T-cell (primary cell): ENCODE results near the gene C7orf57. TPM values are rescaled to one million over a fixed set of nuclear protein-coding genes. Genes with fewer than 3 reads are reported as not detected.
A peak's percentile ranks its signal among the peaks of the same experiment; 100 is the strongest.

ENCODE experiments used
- ATAC-seq, 4 experiments: fragments of 200-7000 bp in 3 of 4; fragments of 150-1000 bp in 1 of 4; cut with Tn5 transposase; replicated peaks in 1 of 4; 1 replicate in 3 of 4; 2 replicates in 1 of 4; pipeline ENCODE4 v1.10.0; 2021; ENCODE audit warnings: moderate library complexity in 3 of 4, mild to moderate bottlenecking in 2 of 4, moderate number of reproducible peaks in 1 of 4
- CTCF ChIA-PET, 2 donors: fragments of 300-600 bp; sonication (Branson Sonifier 250); formaldehyde crosslinking; loops; one replicate each; lab custom pipeline; 2022; ENCODE audit warnings: antibody characterized with exemption in 2 of 2; lab: Charles Lee
- POLR2A ChIA-PET, 2 donors: fragments of 300-600 bp; sonication (Branson Sonifier 250); formaldehyde crosslinking; loops; one replicate each; lab custom pipeline; 2022; ENCODE audit warnings: antibody characterized with exemption in 2 of 2; lab: Charles Lee
- DNase-seq, 35 experiments: peaks; one replicate each; pipeline versions ENCODE4 v3.0.0 to v3.0.0-alpha.2; 2013 to 2023
- H3K27ac ChIP-seq: one replicate; pipeline ENCODE4 v1.5.1; 2013; ENCODE audit warnings: low read length
- H3K27me3 ChIP-seq, 2 experiments: replicated peaks in 1 of 2; 1 replicate in 1 of 2; 2 replicates in 1 of 2; pipeline versions ENCODE4 v1.6.1 to v1.7.0; 2013; ENCODE audit warnings: low read length in 1 of 2, mixed read lengths in 1 of 2; ENCODE audit not compliant: control insufficient read depth in 2 of 2, insufficient read depth in 2 of 2; ENCODE audit errors: extremely low read depth in 1 of 2
- H3K36me3 ChIP-seq, 2 donors: 1 replicate in 1 of 2; 2 replicates in 1 of 2; pipeline versions ENCODE4 v1.6.1 to v1.7.0; 2013; ENCODE audit warnings: low read length in 1 of 2; ENCODE audit not compliant: control insufficient read depth in 2 of 2, insufficient read depth in 1 of 2; ENCODE audit errors: extremely low read depth in 1 of 2
- H3K4me1 ChIP-seq, 2 experiments: 1 replicate in 1 of 2; 2 replicates in 1 of 2; pipeline versions ENCODE4 v1.6.1 to v1.7.0; 2013; ENCODE audit warnings: low read length in 2 of 2, mixed read lengths in 1 of 2; ENCODE audit not compliant: insufficient read depth in 2 of 2, control insufficient read depth in 1 of 2; ENCODE audit errors: extremely low read depth in 1 of 2
- H3K4me3 ChIP-seq, 2 donors: 1 replicate in 1 of 2; 2 replicates in 1 of 2; pipeline versions ENCODE4 v1.5.1 to v1.7.0; 2013; ENCODE audit warnings: mild to moderate bottlenecking in 2 of 2, low read length in 1 of 2, moderate library complexity in 1 of 2; ENCODE audit not compliant: control insufficient read depth in 1 of 2; ENCODE audit errors: extremely low read depth in 1 of 2
- H3K9me3 ChIP-seq: 2 replicates; pipeline ENCODE4 v1.7.0; 2013
- H3K27ac Mint-ChIP-seq, 2 donors: one replicate each; pipeline ENCODE4 v1.8.0; 2020 to 2021; ENCODE audit warnings: mild to moderate bottlenecking in 2 of 2, mixed read lengths in 2 of 2
- H3K27me3 Mint-ChIP-seq, 2 donors: one replicate each; pipeline ENCODE4 v1.8.0; 2021 to 2022; ENCODE audit warnings: mixed read lengths in 2 of 2
- H3K36me3 Mint-ChIP-seq: one replicate; pipeline ENCODE4 v1.8.0; 2021; ENCODE audit warnings: mixed read lengths
- H3K4me1 Mint-ChIP-seq, 3 donors: one replicate each; pipeline ENCODE4 v1.8.0; 2020 to 2022; ENCODE audit warnings: mixed read lengths in 3 of 3, mild to moderate bottlenecking in 1 of 3
- H3K4me3 Mint-ChIP-seq, 3 donors: one replicate each; pipeline ENCODE4 v1.8.0; 2020 to 2022; ENCODE audit warnings: mild to moderate bottlenecking in 3 of 3, mixed read lengths in 3 of 3, moderate library complexity in 3 of 3
- H3K9me3 Mint-ChIP-seq, 3 donors: one replicate each; pipeline ENCODE4 v1.8.0; 2020 to 2022; ENCODE audit warnings: mixed read lengths in 3 of 3
- WGBS: methylation state at CpG from one replicate; pipeline ENCODE4 v1.1.5; 2013; ENCODE audit warnings: missing lambda C conversion rate; ENCODE audit not compliant: insufficient coverage; 5-methylcytosine and 5-hydroxymethylcytosine counted together
- total RNA-seq, 35 experiments: library from RNA in 6 of 35; stranded (reverse) in 6 of 35; fragments of 120-200 nt in 1 of 35; gene quantifications; one replicate each; pipeline versions ENCODE4 v1.2.1 to v1.2.4 and lab custom pipeline; 2013 to 2026

Gene C7orf57
- total RNA-seq, 5 donors from 2014 or later (not counting 1 experiment from before 2014, with no cell fraction given): 0.18 to 2.0 (median 0.44) TPM

- no peak overlapping the region for H3K4me3 ChIP-seq
- no peak for ATAC-seq
- CTCF ChIA-PET: interaction anchor here (1.6 to 2.3 kb wide), 2 partner anchors 52 to 111 kb away, joined by 4 to 6 read pairs; no protein-coding TSS in a partner anchor
- H3K9me3 ChIP-seq: no peaks in the 10 kb centered on the region
- H3K27me3 Mint-ChIP-seq: no peaks in the 10 kb centered on the region
- peaks cover 69% of the 10 kb centered on the region for H3K36me3 Mint-ChIP-seq
- WGBS: 97% methylated on average over 4 of the region's 4 CpGs
- H3K27me3 ChIP-seq: no peaks in the 10 kb centered on the region
- peaks cover 42 to 54% (median 47%) of the 10 kb centered on the region in 3 donors for H3K4me1 Mint-ChIP-seq
- no peak overlapping the region for H3K4me3 Mint-ChIP-seq
- peaks cover 19 to 38% of the 10 kb centered on the region in 2 experiments for H3K4me1 ChIP-seq
- no peak for DNase-seq
- peak overlapping the region; percentile 5 for H3K27ac ChIP-seq
- peaks cover 19 to 79% of the 10 kb centered on the region in 2 donors for H3K36me3 ChIP-seq
- H3K27ac Mint-ChIP-seq: peak overlapping the region; percentile 68 to 76
- POLR2A ChIA-PET: interaction anchor here (0.5 to 0.6 kb wide), 2 partner anchors 111 to 132 kb away, joined by 3 read pairs; no protein-coding TSS in a partner anchor
- no peaks in the 10 kb centered on the region for H3K9me3 Mint-ChIP-seq
These were observed 67.2 kb downstream of the C7orf57 start for GRCh38 chr7:48102530-48102929.

- no peak for ATAC-seq
- H3K27me3 Mint-ChIP-seq: no peaks in the 10 kb centered on the region
- H3K9me3 Mint-ChIP-seq: no peaks in the 10 kb centered on the region
- WGBS: 100% methylated on average over 2 of the region's 5 CpGs
- H3K4me3 ChIP-seq: no peak overlapping the region
- H3K36me3 ChIP-seq: peaks cover 24 to 80% of the 10 kb centered on the region in 2 donors
- H3K27ac ChIP-seq: no peak overlapping the region
- H3K27me3 ChIP-seq: no peaks in the 10 kb centered on the region
- H3K9me3 ChIP-seq: no peaks in the 10 kb centered on the region
- H3K4me1 Mint-ChIP-seq: peaks cover 26 to 37% (median 28%) of the 10 kb centered on the region in 3 donors
- ChIA-PET CTCF (interaction anchor here in 1 of 2 donors (1.4 kb wide), 1 partner anchor 46 kb away, joined by 3 read pairs; no protein-coding TSS in a partner anchor), POLR2A (no interaction called here)
- DNase-seq: no peak
- peaks cover 58% of the 10 kb centered on the region for H3K36me3 Mint-ChIP-seq
- H3K4me3 Mint-ChIP-seq: no peak overlapping the region
- H3K4me1 ChIP-seq: peaks cover 0 to 20% of the 10 kb centered on the region in 2 experiments
- peak overlapping the region; percentile 49 to 83 for H3K27ac Mint-ChIP-seq
These were observed 69.7 kb downstream of the C7orf57 start for GRCh38 chr7:48105045-48105444.

- Histone ChIP-seq H3K36me3 (peaks cover 21 to 68% of the 10 kb centered on the region in 2 donors), H3K4me3 (no peak overlapping the region), H3K27me3 (no peaks in the 10 kb centered on the region), H3K9me3 (no peaks in the 10 kb centered on the region), H3K4me1 (peaks cover 2 to 12% of the 10 kb centered on the region in 2 experiments), H3K27ac (no peak overlapping the region)
- Mint-ChIP-seq H3K9me3 (no peaks in the 10 kb centered on the region), H3K4me1 (peaks cover 25 to 33% (median 26%) of the 10 kb centered on the region in 3 donors), H3K27me3 (no peaks in the 10 kb centered on the region), H3K4me3 (no peak overlapping the region), H3K27ac (peak overlapping the region in 1 of 2 donors; percentile 56), H3K36me3 (peaks cover 53% of the 10 kb centered on the region)
- ChIA-PET CTCF (interaction anchor here in 1 of 2 donors (1.0 kb wide), 1 partner anchor 162 kb away, joined by 3 read pairs; no protein-coding TSS in a partner anchor), POLR2A (interaction anchor here (0.5 to 0.6 kb wide), 2 partner anchors 15 to 74 kb away, joined by 3 to 4 read pairs; no protein-coding TSS in a partner anchor)
- ATAC-seq: no peak
- 96% methylated on average over 29 of the region's 29 CpGs for WGBS
- DNase-seq: no peak
These were observed 71.7 kb downstream of the C7orf57 start for GRCh38 chr7:48106906-48107659.

- H3K36me3 ChIP-seq: peaks cover 16 to 59% of the 10 kb centered on the region in 2 donors
These were observed 72.7 kb downstream of the C7orf57 start for GRCh38 chr7:48107926-48108472.

GRCh38 chr7:48108959-48109847, 73.9 kb downstream of the C7orf57 start:
- H3K27ac Mint-ChIP-seq: peak overlapping the region; percentile 77 to 79
- Histone ChIP-seq H3K36me3 (peaks cover 11 to 47% of the 10 kb centered on the region in 2 donors), H3K27ac (peak overlapping the region; percentile 35), H3K4me3 (no peak overlapping the region), H3K9me3 (no peaks in the 10 kb centered on the region), H3K27me3 (no peaks in the 10 kb centered on the region), H3K4me1 (peaks cover 2 to 10% of the 10 kb centered on the region in 2 experiments)
- DNase-seq: no peak
- peak overlapping the region in 1 of 3 donors; percentile 9 for H3K4me3 Mint-ChIP-seq
- H3K27me3 Mint-ChIP-seq: no peaks in the 10 kb centered on the region
- H3K36me3 Mint-ChIP-seq: peaks cover 34% of the 10 kb centered on the region
- CTCF ChIA-PET: interaction anchor here (0.6 to 3.1 kb wide), 18 partner anchors 11 to 164 kb away, joined by 3 to 42 read pairs (median 6); partner anchors contain the start of gene UPP1 (in 1 of the 2)
- no peaks in the 10 kb centered on the region for H3K9me3 Mint-ChIP-seq
- peak; percentile 3 to 14 (median 7) for ATAC-seq
- no CpG with 5 or more reads among the region's 5 CpGs for WGBS
- H3K4me1 Mint-ChIP-seq: peaks cover 16 to 22% (median 20%) of the 10 kb centered on the region in 3 donors
- POLR2A ChIA-PET: interaction anchor here in 1 of 2 donors (0.6 kb wide), 2 partner anchors 8 to 131 kb away, joined by 3 to 6 read pairs; no protein-coding TSS in a partner anchor

More at GRCh38 chr7:48107926-48108472, 72.7 kb downstream of the C7orf57 start:
- peaks cover 19 to 27% (median 20%) of the 10 kb centered on the region in 3 donors for H3K4me1 Mint-ChIP-seq
- Histone ChIP-seq H3K4me3 (no peak overlapping the region), H3K4me1 (peaks cover 2 to 10% of the 10 kb centered on the region in 2 experiments), H3K27ac (no peak overlapping the region), H3K27me3 (no peaks in the 10 kb centered on the region), H3K9me3 (no peaks in the 10 kb centered on the region)
- H3K27me3 Mint-ChIP-seq: no peaks in the 10 kb centered on the region
- DNase-seq (no peak), ATAC-seq (no peak)
- H3K27ac Mint-ChIP-seq: peak overlapping the region in 1 of 2 donors; percentile 66
- H3K36me3 Mint-ChIP-seq: peaks cover 46% of the 10 kb centered on the region
- no peak overlapping the region for H3K4me3 Mint-ChIP-seq
- ChIA-PET CTCF (interaction anchor here (1.1 to 3.1 kb wide), 5 partner anchors 12 to 163 kb away, joined by 3 to 42 read pairs (median 7); no protein-coding TSS in a partner anchor), POLR2A (interaction anchor here in 1 of 2 donors (0.6 kb wide), 1 partner anchor 75 kb away, joined by 4 read pairs; no protein-coding TSS in a partner anchor)
- no peaks in the 10 kb centered on the region for H3K9me3 Mint-ChIP-seq
- 93% methylated on average over 14 of the region's 18 CpGs for WGBS
